Measurements from ENCODE around the gene CYP17A1. TPM values are rescaled to one million over a fixed set of nuclear protein-coding genes. Genes with fewer than 3 reads are reported as not detected.

The CYP17A1 gene
- not detected for total RNA-seq

- no peaks in the 10 kb centered on the region for H3K27me3 Mint-ChIP-seq (ENCODE audit: low read depth)
- no peaks in the 10 kb centered on the region for H3K4me1 Mint-ChIP-seq (ENCODE audit: low read depth)
- H3K36me3 Mint-ChIP-seq (ENCODE audit: insufficient read depth in 2 of 2), result peaks cover 0 to 2% of the 10 kb centered on the region in 2 donors
- no peak within 1 kb of the TSS for H3K4me3 Mint-ChIP-seq
- ATAC-seq (replicated peaks in 1 of 2) (no peak), DNase-seq (no peak)
- peaks cover 0 to 3% of the 10 kb centered on the region in 2 donors for H3K9me3 Mint-ChIP-seq
- H3K27ac Mint-ChIP-seq, result no peak within 1 kb of the TSS
Measured at GRCh38 chr10:102837230-102837721, at the start of gene CYP17A1. Gene CYP17A1, minus strand, starts transcription at chr10:102837413. Its CDS starts 52 bp downstream, at chr10:102837361.

- Mint-ChIP-seq H3K4me3 (no peak overlapping the region), H3K27me3 (ENCODE audit: low read depth) (no peaks in the 10 kb centered on the region), H3K9me3 (no peaks in the 10 kb centered on the region), H3K36me3 (ENCODE audit: insufficient read depth in 2 of 2) (no peaks in the 10 kb centered on the region), H3K4me1 (ENCODE audit: low read depth) (no peaks in the 10 kb centered on the region), H3K27ac (no peak overlapping the region)
- DNase-seq (no peak), ATAC-seq (replicated peaks in 1 of 2) (no peak)
Measured at GRCh38 chr10:102880256-102880655, 43.0 kb upstream of the CYP17A1 start.

- H3K9me3 Mint-ChIP-seq, result no peaks in the 10 kb centered on the region
- ATAC-seq (replicated peaks in 1 of 2) (no peak), DNase-seq (no peak)
- H3K27me3 Mint-ChIP-seq (ENCODE audit: low read depth), result peaks cover 7% of the 10 kb centered on the region
- H3K27ac Mint-ChIP-seq, result no peak overlapping the region
- H3K4me3 Mint-ChIP-seq, result no peak overlapping the region
- no peaks in the 10 kb centered on the region for H3K36me3 Mint-ChIP-seq (ENCODE audit: insufficient read depth in 2 of 2)
- H3K4me1 Mint-ChIP-seq (ENCODE audit: low read depth), result no peaks in the 10 kb centered on the region
Measured at GRCh38 chr10:102878629-102879028, 41.4 kb upstream of the CYP17A1 start.

- H3K27me3 Mint-ChIP-seq (ENCODE audit: low read depth), result peaks cover 7% of the 10 kb centered on the region
- no peaks in the 10 kb centered on the region for H3K9me3 Mint-ChIP-seq
- ATAC-seq (replicated peaks in 1 of 2) (no peak), DNase-seq (no peak)
- no peaks in the 10 kb centered on the region for H3K36me3 Mint-ChIP-seq (ENCODE audit: insufficient read depth in 2 of 2)
- H3K4me3 Mint-ChIP-seq, result no peak overlapping the region
- no peaks in the 10 kb centered on the region for H3K4me1 Mint-ChIP-seq (ENCODE audit: low read depth)
- H3K27ac Mint-ChIP-seq, result no peak overlapping the region
Measured at GRCh38 chr10:102876747-102877153, 39.5 kb upstream of the CYP17A1 start.

- Mint-ChIP-seq H3K27me3 (ENCODE audit: low read depth) (peaks cover 29% of the 10 kb centered on the region), H3K36me3 (ENCODE audit: insufficient read depth in 2 of 2) (no peaks in the 10 kb centered on the region), H3K4me3 (no peak overlapping the region), H3K4me1 (ENCODE audit: low read depth) (peaks cover 19% of the 10 kb centered on the region), H3K27ac (no peak overlapping the region), H3K9me3 (no peaks in the 10 kb centered on the region)
- ATAC-seq (replicated peaks in 1 of 2), result no peak
- DNase-seq, result no peak
Measured at GRCh38 chr10:102872163-102872562, 35.0 kb upstream of the CYP17A1 start.

- ATAC-seq (replicated peaks in 1 of 2) (no peak), DNase-seq (no peak)
- Mint-ChIP-seq H3K4me3 (peak overlapping the region; percentile 32 to 90), H3K4me1 (ENCODE audit: low read depth) (peaks cover 19% of the 10 kb centered on the region), H3K27me3 (ENCODE audit: low read depth) (peaks cover 29% of the 10 kb centered on the region), H3K27ac (no peak overlapping the region), H3K9me3 (no peaks in the 10 kb centered on the region), H3K36me3 (ENCODE audit: insufficient read depth in 2 of 2) (no peaks in the 10 kb centered on the region)
Measured at GRCh38 chr10:102870221-102870620, 33.0 kb upstream of the CYP17A1 start.

GRCh38 chr10:102869258-102870198, 32.3 kb upstream of the CYP17A1 start, which contains the start of gene AS3MT:
Gene AS3MT, plus strand, starts transcription at chr10:102869470. Its CDS starts 123 bp downstream, at chr10:102869593.
- peaks cover 19% of the 10 kb centered on the region for H3K4me1 Mint-ChIP-seq (ENCODE audit: low read depth)
- H3K4me3 Mint-ChIP-seq, result peak within 1 kb of the TSS; percentile 86 to 90
- peak within 1 kb of the TSS; percentile 62 for H3K27ac Mint-ChIP-seq
- H3K36me3 Mint-ChIP-seq (ENCODE audit: insufficient read depth in 2 of 2), result no peaks in the 10 kb centered on the region
- peak; percentile 91 to 96 for ATAC-seq (replicated peaks in 1 of 2)
- peak; percentile 42 to 52 for DNase-seq
- peaks cover 28% of the 10 kb centered on the region for H3K27me3 Mint-ChIP-seq (ENCODE audit: low read depth)
- no peaks in the 10 kb centered on the region for H3K9me3 Mint-ChIP-seq

- H3K4me3 Mint-ChIP-seq, result peak overlapping the region; percentile 76 to 86
- no peak for ATAC-seq (replicated peaks in 1 of 2)
Measured at GRCh38 chr10:102868911-102869257, 31.7 kb upstream of the CYP17A1 start.

GRCh38 chr10:102865620-102866019, 28.4 kb upstream of the CYP17A1 start:
- DNase-seq (no peak), ATAC-seq (replicated peaks in 1 of 2) (no peak)
- Mint-ChIP-seq H3K4me1 (ENCODE audit: low read depth) (peaks cover 16% of the 10 kb centered on the region), H3K36me3 (ENCODE audit: insufficient read depth in 2 of 2) (peaks cover 0 to 5% of the 10 kb centered on the region in 2 donors), H3K9me3 (no peaks in the 10 kb centered on the region), H3K4me3 (no peak overlapping the region), H3K27me3 (ENCODE audit: low read depth) (peaks cover 18% of the 10 kb centered on the region), H3K27ac (no peak overlapping the region)

More at GRCh38 chr10:102868911-102869257, 31.7 kb upstream of the CYP17A1 start:
- H3K9me3 Mint-ChIP-seq, result no peaks in the 10 kb centered on the region
- peaks cover 0 to 1% of the 10 kb centered on the region in 2 donors for H3K36me3 Mint-ChIP-seq (ENCODE audit: insufficient read depth in 2 of 2)
- peak overlapping the region; percentile 62 for H3K27ac Mint-ChIP-seq
- H3K4me1 Mint-ChIP-seq (ENCODE audit: low read depth), result peaks cover 19% of the 10 kb centered on the region
- H3K27me3 Mint-ChIP-seq (ENCODE audit: low read depth), result peaks cover 22% of the 10 kb centered on the region
- no peak for DNase-seq

- ATAC-seq (replicated peaks in 1 of 2), result no peak
- Mint-ChIP-seq H3K9me3 (no peaks in the 10 kb centered on the region), H3K36me3 (ENCODE audit: insufficient read depth in 2 of 2) (peaks cover 0 to 5% of the 10 kb centered on the region in 2 donors), H3K27me3 (ENCODE audit: low read depth) (peaks cover under 1% of the 10 kb centered on the region), H3K27ac (no peak overlapping the region), H3K4me3 (no peak overlapping the region), H3K4me1 (ENCODE audit: low read depth) (no peaks in the 10 kb centered on the region)
- DNase-seq, result no peak
Measured at GRCh38 chr10:102863660-102864059, 26.4 kb upstream of the CYP17A1 start.

- Mint-ChIP-seq H3K27me3 (ENCODE audit: low read depth) (no peaks in the 10 kb centered on the region), H3K9me3 (no peaks in the 10 kb centered on the region), H3K27ac (no peak overlapping the region), H3K4me1 (ENCODE audit: low read depth) (peaks cover 23% of the 10 kb centered on the region), H3K36me3 (ENCODE audit: insufficient read depth in 2 of 2) (peaks cover 0 to 5% of the 10 kb centered on the region in 2 donors), H3K4me3 (no peak overlapping the region)
- DNase-seq, result no peak
- ATAC-seq (replicated peaks in 1 of 2), result no peak
Measured at GRCh38 chr10:102859911-102860310, 22.7 kb upstream of the CYP17A1 start.

GRCh38 chr10:102856758-102857424, 19.7 kb upstream of the CYP17A1 start:
- Mint-ChIP-seq H3K36me3 (ENCODE audit: insufficient read depth in 2 of 2) (no peaks in the 10 kb centered on the region), H3K9me3 (no peaks in the 10 kb centered on the region), H3K4me3 (no peak overlapping the region), H3K4me1 (ENCODE audit: low read depth) (peaks cover 28% of the 10 kb centered on the region), H3K27ac (peak overlapping the region; percentile 44), H3K27me3 (ENCODE audit: low read depth) (no peaks in the 10 kb centered on the region)
- ATAC-seq (replicated peaks in 1 of 2), result no peak
- no peak for DNase-seq

Data from activated T-cell treated with anti-CD3 and anti-CD28 coated beads, Interleukin-2, amount 50 U/mL, for 72 hours (primary cell).